ENCODE data around the gene GTF2I.
"Not testable (repeated sequence)": the region's sequence is repeated elsewhere in the genome, so short reads cannot be mapped to it uniquely, and the experiment has no call there.

Gene GTF2I

GRCh38 chr7:74657692-74658177 lies at the start of gene GTF2I:
Gene GTF2I, plus strand, starts transcription at chr7:74657718. Its CDS starts 31,411 bp downstream, at chr7:74689129.
- FAIRE-seq: no peak

GRCh38 chr7:74612015-74612829 lies 45.3 kb upstream of the GTF2I start:
- FAIRE-seq: no peak

DNA sequence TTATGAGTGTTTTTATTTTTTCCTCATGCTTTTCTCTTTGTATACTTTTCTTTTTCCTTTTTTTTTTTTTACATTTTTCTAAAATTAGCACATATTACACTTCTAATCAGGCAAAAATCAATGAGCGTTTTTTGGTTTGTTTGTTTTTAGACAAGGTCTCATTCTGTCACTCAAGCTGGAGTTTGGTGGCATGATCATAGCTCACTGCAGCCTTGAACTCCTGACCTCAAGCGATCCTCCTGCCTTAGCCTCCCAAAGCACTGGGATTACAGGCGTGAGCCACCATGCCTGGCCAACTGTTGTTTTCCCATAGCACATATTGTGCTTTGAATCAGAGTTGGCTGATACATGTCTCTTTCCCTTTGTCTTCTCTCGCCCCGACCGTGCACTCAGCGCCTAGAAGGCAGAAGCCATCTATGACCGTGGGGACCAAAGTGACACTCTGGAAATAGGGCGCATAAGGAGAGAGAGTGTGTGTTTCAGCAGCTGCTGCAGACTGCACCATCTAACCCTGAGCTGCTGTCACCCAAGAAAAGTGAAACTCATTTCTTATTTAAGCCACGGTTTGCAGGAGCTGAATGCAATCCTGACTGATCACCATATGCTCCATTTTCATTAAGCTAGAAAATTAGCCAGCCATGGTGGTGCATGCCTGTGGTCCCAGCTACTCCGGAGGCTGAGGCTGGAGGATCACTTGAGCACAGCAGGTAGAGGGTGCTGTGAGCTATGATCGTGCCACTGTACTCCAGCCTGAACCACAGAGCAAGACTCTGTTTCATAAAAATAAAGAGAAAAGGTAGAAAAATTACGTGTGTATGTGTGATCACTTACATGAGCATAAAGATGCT lies 41.4 kb upstream of the GTF2I start:
- FAIRE-seq: no peak

DNA sequence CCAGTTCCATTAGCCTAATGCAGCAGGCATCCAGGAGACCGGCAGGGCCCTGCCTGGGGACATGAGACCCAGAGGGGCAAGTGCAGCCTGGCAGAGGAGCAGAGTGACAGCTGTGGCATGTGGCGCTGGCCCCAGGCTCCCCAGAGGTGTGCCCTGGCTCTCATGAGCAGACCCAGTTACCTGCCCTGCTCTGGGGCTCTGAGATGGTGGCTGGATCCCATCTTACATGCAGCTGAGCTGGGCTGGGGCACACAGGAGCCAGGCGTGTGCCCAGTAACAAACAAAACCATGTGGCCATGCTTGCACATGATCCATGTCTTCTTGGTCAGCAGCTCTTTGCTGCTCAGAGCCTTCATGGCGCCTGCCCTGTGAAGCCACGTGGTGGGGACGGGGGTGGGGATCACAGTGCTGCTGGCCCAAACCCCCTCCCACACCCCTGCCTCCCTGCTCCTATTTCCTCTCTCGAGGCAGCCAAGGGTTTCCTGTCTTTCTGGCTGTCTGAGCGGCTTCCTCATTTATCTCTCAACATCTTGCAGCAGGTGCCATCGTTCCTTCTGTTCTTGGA lies 40.3 kb upstream of the GTF2I start:
- FAIRE-seq: no peak

- FAIRE-seq: no peak
Observed at GRCh38 chr7:74619235-74619860, 38.2 kb upstream of the GTF2I start.

- FAIRE-seq: no peak
Observed at GRCh38 chr7:74622228-74622749, 35.2 kb upstream of the GTF2I start.

DNA sequence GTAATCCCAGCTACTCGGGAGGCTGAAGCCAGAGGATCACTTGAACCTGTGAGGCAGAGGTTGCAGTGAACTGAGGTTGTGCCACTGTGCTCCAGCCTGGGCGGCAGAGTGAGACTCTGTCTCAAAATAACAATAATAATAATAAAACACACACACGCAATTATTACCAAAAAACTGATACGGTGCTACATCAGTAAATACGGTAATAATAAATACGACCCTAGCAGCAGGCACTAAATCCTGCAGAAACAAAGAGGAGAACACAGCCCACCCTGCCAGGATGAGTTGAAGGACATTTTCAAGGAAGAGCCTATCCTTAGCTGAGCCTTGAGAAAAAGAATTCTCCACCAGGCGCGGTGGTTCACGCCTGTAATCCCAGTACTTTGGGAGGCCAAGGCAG lies 34.4 kb upstream of the GTF2I start:
- FAIRE-seq: no peak

- FAIRE-seq: peak; percentile 9
Observed at GRCh38 chr7:74625446-74625845, 32.1 kb upstream of the GTF2I start.

DNA sequence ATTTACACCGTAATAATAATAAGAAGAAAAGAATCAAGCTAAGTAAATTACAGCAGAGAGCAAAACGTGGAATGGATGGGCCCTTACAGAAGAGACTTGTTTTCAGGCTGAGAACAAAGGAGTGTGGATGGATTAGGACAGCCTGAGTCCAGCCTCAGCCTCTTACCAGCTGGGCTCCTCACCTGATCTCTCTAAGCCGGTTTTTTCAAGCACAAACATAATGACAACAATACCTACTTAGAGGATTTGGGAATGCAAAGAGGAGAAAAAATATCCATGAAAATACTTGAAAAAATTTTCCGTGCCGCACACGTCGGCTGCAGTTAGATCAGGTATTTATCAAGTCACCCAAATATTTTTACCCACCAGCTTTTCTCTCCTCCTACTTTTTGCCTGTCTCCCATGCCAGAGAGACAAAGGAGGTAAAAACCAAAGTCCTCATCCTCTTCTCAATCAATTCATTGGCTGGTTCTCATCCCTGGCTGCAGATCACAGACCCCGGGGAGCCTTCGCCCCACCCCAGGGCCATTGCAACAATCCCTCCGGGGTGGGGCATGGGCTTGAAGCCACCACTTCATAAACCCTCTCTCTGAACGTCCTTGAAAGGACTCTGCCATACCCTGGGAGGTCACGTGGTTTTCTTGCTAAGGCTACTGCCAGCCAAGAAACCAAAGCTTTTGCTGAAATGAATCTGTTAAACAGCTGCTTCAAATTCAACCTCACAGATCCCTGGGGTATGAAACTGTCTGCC lies 29.7 kb upstream of the GTF2I start:
- no peak for FAIRE-seq

- no peak for FAIRE-seq
Observed at GRCh38 chr7:74632505-74632904, 25.0 kb upstream of the GTF2I start.

DNA sequence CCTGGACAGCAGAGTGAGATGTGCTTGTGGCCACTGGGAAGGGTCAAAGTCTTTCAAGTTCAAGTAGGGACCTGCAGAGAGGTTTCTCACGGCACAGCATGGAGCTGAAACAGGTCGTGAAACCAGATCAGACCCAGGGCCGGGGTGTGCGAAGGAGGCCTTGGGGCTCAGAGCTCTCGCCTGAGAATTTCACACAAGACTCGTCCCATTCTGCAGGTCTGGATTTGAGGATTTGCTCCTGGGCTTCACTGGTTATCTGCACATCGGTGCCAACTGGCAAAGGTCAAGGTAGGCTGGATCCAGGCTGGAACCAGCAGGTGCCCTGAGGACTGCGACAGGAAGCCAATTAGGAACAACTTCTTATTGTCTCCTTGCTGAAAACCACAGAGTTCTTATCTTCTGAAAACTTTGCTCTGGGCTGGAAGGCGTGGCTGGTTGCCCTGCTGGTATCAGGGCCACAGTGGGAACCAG lies 24.0 kb upstream of the GTF2I start:
- no peak for FAIRE-seq

- no peak for FAIRE-seq
Observed at GRCh38 chr7:74637745-74638144, 19.8 kb upstream of the GTF2I start.

DNA sequence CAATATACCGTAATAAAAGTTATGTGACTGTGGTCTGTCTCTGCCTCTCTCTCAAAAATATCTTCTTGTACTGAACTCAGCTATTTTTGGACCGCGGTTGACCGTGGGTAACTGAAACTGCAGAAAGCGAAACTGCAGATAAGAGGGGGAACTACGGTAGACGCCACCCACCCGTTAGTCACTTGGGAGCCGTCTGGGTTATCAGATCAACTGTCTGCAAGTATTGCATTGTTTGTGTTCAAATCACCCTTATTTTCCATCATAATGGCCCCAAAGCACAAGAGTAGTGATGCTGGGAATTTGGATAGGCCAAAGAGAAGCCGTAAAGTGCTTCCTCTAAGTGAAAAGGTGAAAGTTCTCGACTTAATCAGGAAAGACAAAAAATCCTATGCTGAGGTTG lies 7.5 kb upstream of the GTF2I start:
- not testable (repeated sequence) for FAIRE-seq

DNA sequence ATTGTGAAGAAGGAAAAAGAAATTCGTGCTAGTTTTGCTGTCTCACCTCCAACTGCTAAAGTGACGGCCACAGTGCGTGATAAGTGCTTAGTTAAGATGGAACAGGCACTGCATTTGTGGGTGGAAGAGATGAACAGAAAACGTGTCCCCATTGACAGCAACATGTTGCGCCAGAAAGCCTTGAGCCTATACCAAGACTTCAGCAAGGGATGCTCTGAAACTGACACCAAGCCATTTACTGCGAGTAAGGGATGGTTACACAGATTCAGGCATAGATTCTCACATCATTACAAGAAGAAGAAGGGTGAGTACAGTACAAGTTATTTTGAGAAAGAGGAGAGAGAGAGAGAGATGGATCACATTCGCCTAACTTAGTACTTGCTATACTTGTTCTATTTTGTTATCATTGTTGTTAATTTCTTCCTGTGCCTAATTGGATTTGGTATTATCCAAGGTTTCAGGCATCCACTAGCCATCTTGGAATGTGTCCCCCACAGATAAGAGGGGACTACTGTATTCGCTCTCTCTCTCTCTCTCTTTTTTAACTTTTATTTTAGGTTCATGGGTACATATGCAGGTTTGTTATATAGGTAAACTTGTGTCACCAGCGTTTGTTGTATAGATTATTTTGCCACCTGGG lies 6.9 kb upstream of the GTF2I start:
- not testable (repeated sequence) for FAIRE-seq

DNA sequence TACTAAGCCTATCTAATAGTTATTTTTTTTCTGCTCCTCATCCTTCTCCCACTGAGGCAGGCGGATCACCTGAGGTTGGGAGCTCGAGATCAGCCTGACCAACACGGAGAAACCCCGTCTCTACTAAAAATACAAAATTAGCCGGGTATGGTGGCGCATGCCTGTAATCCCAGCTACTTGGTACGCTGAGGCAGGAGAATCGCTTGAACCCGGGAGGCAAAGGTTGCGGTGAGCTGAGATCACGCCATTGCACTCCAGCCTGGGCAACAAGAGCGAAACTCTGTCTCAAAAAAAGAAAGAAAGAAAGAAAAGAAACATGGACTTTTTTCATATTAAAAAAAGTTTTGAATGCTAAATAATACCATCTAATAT lies 6.4 kb upstream of the GTF2I start:
- FAIRE-seq: not testable (repeated sequence)

DNA sequence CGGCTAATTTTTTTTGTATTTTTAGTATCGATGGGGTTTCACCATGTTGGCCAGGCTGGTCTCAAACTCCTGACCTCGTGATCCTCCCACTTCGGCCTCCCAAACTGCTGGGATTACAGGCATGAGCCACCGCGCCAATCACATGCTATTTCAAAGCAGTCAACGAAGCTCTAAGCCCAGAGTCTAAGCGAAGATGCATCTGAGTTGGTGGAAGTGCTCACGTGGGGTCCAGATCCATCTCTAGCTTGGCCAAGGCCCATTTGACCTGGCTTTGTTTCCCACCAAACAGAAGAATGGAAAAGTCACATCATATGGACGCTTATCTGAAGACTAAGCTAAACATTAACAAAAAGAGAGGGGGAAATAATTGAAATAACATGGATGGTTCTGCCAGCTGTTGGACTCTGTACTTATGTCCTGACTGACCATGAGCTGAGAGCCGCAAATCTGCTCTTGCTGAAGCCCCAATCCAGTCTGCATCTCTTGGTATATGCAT lies 3.8 kb upstream of the GTF2I start:
- no peak for FAIRE-seq

DNA sequence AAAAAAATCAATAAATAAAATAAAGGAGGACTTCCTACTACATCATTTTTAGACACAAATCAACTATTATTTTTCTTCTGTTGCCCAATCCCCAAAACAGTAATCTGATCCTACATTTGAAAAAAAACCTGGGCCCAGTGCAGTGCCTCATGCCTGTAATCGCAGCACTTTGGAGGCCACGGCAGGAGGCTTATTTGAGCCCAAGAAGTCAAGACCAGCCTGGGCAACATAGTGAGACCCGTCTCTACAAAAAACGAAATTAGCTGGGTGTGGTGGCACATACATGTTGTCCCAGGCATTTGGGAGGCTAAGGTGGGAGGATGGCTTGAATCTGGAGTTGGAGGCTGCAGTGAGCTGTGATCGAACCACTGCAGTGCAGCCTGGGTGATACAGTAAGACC lies 2.7 kb upstream of the GTF2I start:
- no peak for FAIRE-seq

- FAIRE-seq: no peak
Observed at GRCh38 chr7:74655324-74655723, 2.2 kb upstream of the GTF2I start.

DNA sequence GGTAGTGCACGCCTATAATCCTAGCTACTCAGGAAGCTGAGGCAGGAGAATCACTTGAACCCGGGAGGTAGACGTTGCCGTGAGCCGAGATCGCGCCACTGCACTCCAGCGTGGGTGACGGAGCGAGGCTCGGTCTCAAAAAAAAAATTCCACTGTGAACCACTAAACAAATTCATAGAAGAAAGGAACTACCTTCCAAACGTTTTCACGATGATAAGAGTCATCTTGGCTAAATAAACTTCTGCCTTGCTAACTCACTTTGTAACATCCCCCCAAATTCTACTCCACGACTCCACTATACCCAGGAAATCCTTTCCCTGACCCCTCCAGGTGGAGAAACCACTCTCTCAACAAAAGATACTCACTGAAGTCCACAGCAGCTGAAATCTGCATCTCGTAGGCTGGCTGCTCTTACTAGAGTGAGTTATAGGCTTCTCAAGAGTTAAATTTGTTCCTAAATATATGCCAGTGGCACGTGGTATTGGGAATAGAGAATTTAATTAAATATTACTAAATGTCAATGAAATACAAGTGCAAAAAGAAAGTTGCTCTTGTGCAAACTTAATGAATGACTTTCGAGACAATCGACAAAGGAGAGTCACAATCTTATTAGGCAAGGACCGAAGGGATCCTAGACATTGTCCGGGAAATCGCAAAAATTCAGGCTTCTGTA lies 1.6 kb upstream of the GTF2I start:
- FAIRE-seq: no peak

DNA sequence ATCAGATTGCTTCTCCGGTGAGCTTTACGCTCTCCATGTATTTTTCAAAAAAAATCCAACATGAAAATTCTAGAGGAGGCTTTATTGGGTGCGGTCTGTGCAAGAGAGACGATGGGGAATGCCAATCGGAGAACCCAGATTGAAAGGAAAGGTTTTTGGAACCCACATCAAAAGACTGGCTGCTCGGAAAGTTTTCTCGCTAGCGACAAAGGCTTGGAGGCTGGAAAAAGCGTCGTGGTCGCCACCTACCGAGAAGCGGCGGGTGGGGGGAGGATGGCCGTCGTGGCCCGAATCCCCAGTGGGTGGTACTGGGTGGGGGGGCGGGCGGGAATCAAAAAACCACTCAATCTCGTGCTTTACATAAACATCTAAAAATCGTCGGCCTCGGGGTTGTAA lies 1.1 kb upstream of the GTF2I start:
- FAIRE-seq: no peak

All from TTC549 (cell line).